DMS79 treated with DMSO at 0.1 percent for 48 hours (cell line): ENCODE data around the gene NUP210.
A peak's percentile ranks its signal among the peaks of the same experiment; 100 is the strongest.
"Not testable (repeated sequence)": the region's sequence is repeated elsewhere in the genome, so short reads cannot be mapped to it uniquely, and the experiment has no call there.

Source experiments
- DNase-seq: peaks from one replicate; lab custom pipeline; 2025; lab: John Stamatoyannopoulos, UW

The NUP210 gene

GRCh38 chr3:13429631-13430291 lies 9.6 kb upstream of the NUP210 start:
- DNase-seq: no peak

GRCh38 chr3:13428678-13429077 lies 8.6 kb upstream of the NUP210 start:
- DNase-seq: not testable (repeated sequence)

GRCh38 chr3:13427662-13428603 lies 7.8 kb upstream of the NUP210 start:
- DNase-seq: no peak

- DNase-seq: no peak
These were observed 6.5 kb upstream of the NUP210 start for GRCh38 chr3:13426591-13426990.

- DNase-seq: no peak
These were observed 5.6 kb upstream of the NUP210 start for GRCh38 chr3:13425689-13426088.

- DNase-seq: no peak
These were observed 4.9 kb upstream of the NUP210 start for GRCh38 chr3:13424865-13425617.

GRCh38 chr3:13424141-13424844 lies 4.2 kb upstream of the NUP210 start:
- no peak for DNase-seq

- no peak for DNase-seq
These were observed 976 bp upstream of the NUP210 start for GRCh38 chr3:13420831-13421765.

GRCh38 chr3:13419505-13420044 lies 547 bp downstream of the NUP210 start:
- DNase-seq: no peak

GRCh38 chr3:13417166-13417947 lies 2.8 kb downstream of the NUP210 start:
- DNase-seq: no peak

- DNase-seq: no peak
These were observed 3.9 kb downstream of the NUP210 start for GRCh38 chr3:13415997-13416793.

GRCh38 chr3:13415236-13415986 lies 4.7 kb downstream of the NUP210 start:
- DNase-seq: no peak

- DNase-seq: no peak
These were observed 5.9 kb downstream of the NUP210 start for GRCh38 chr3:13414040-13414729.

- peak; percentile 1 for DNase-seq
These were observed 8.8 kb downstream of the NUP210 start for GRCh38 chr3:13411186-13411860.

- no peak for DNase-seq
These were observed 11.2 kb downstream of the NUP210 start for GRCh38 chr3:13408890-13409289.

- DNase-seq: no peak
These were observed 12.2 kb downstream of the NUP210 start for GRCh38 chr3:13407926-13408325.

- no peak for DNase-seq
These were observed 12.6 kb downstream of the NUP210 start for GRCh38 chr3:13407475-13407874.
